ENCODE results near the gene CIDEA. TPM values are rescaled to one million over a fixed set of nuclear protein-coding genes. Genes with fewer than 3 reads are reported as not detected.

CIDEA gene
- total and polyA plus RNA-seq, 4 donors: 0.57 to 0.58 TPM; not detected in 2

Other genes with a start within 250 kb of the CIDEA start
- gene ANKRD62, start 160.5 kb upstream of the CIDEA start, total RNA-seq: not detected
- gene ANKRD62, start 160.5 kb upstream of the CIDEA start, polyA plus RNA-seq: not detected
- 100 to 1,000 TPM; 155 to 257 TPM for gene TUBB6, start 53.9 kb downstream of the CIDEA start, total RNA-seq
- gene TUBB6, start 53.9 kb downstream of the CIDEA start, polyA plus RNA-seq: 100 to 1,000 TPM; 137 to 187 TPM
- 10 to 100 TPM; 26.0 to 31.6 TPM for gene AFG3L2, start 122.9 kb downstream of the CIDEA start, total RNA-seq
- 10 to 100 TPM; 17.9 to 25.2 TPM for gene AFG3L2, start 122.9 kb downstream of the CIDEA start, polyA plus RNA-seq
- 10 to 100 TPM in 1 of 2 donors, 1 to 10 TPM in 1; 3.7 to 11.1 TPM for gene PRELID3A, start 153.6 kb downstream of the CIDEA start, total RNA-seq
- 1 to 10 TPM; 4.0 to 8.1 TPM for gene PRELID3A, start 153.6 kb downstream of the CIDEA start, polyA plus RNA-seq

All from aorta (tissue), 4 donors.